Effector memory CD8-positive, alpha-beta T cell (primary cell): ENCODE results near the gene MFF.

Experiments
- ATAC-seq: fragments of 150-1000 bp; cut with Tn5 transposase; replicated peaks from 2 replicates; pipeline ENCODE4 v1.10.0; 2021; ENCODE audit warnings: mild to moderate bottlenecking, moderate library complexity
- DNase-seq, 3 experiments: peaks; one replicate each; pipeline ENCODE4 v3.0.0; 2021
- H3K27ac Mint-ChIP-seq, 2 donors: one replicate each; pipeline ENCODE4 v1.8.0; 2022; ENCODE audit warnings: mild to moderate bottlenecking in 2 of 2, mixed read lengths in 2 of 2, moderate library complexity in 2 of 2
- H3K27me3 Mint-ChIP-seq, 2 donors: one replicate each; pipeline ENCODE4 v1.8.0; 2022; ENCODE audit warnings: mixed read lengths in 2 of 2
- H3K36me3 Mint-ChIP-seq: one replicate; pipeline ENCODE4 v1.8.0; 2022; ENCODE audit warnings: mild to moderate bottlenecking, moderate library complexity, mixed read lengths; ENCODE audit not compliant: insufficient read depth
- H3K4me1 Mint-ChIP-seq, 2 donors: one replicate each; pipeline ENCODE4 v1.8.0; 2022; ENCODE audit warnings: low read depth in 2 of 2, mixed read lengths in 2 of 2
- H3K4me3 Mint-ChIP-seq, 2 donors: one replicate each; pipeline ENCODE4 v1.8.0; 2022; ENCODE audit warnings: mild to moderate bottlenecking in 2 of 2, mixed read lengths in 2 of 2, moderate library complexity in 2 of 2
- H3K9me3 Mint-ChIP-seq, 2 donors: one replicate each; pipeline ENCODE4 v1.8.0; 2022; ENCODE audit warnings: mixed read lengths in 2 of 2

MFF gene

GRCh38 chr2:227390468-227391256, 65.6 kb downstream of the MFF start:
- Mint-ChIP-seq H3K4me1 (peaks cover 0 to 4% of the 10 kb centered on the region in 2 donors), H3K27ac (no peak overlapping the region), H3K4me3 (no peak overlapping the region), H3K36me3 (no peaks in the 10 kb centered on the region), H3K27me3 (peaks cover 7 to 46% of the 10 kb centered on the region in 2 donors), H3K9me3 (no peaks in the 10 kb centered on the region)
- DNase-seq (no peak), ATAC-seq (no peak)

DNA sequence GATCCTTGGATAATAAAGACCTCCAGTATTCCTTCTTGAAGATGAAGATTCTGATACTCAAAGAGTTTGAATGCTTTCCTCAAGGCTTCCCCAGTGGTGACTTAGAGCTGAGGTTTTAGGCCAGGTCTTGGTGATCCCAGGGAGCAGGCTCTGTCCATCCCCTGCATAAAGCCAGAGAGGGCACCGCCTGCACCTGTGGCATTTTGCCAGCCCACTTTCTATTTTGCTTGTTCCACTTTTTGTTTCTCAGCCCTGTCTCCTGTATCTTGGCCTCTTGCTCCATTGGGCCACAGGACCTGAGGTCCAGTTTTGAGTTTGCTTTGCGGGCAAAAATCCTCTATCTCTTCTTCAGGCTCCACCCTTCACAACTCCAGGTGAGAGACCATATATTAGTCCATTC, 69.3 kb downstream of the MFF start:
- no peak overlapping the region for H3K4me3 Mint-ChIP-seq
- no peak for ATAC-seq
- no peak overlapping the region for H3K27ac Mint-ChIP-seq

GRCh38 chr2:227395556-227395955, 70.5 kb downstream of the MFF start:
- DNase-seq: no peak
- no peaks in the 10 kb centered on the region for H3K36me3 Mint-ChIP-seq
- no peak overlapping the region for H3K27ac Mint-ChIP-seq

More for the DNA sequence above, 69.3 kb downstream of the MFF start:
- Mint-ChIP-seq H3K4me1 (no peaks in the 10 kb centered on the region), H3K36me3 (no peaks in the 10 kb centered on the region), H3K9me3 (no peaks in the 10 kb centered on the region), H3K27me3 (peaks cover 0 to 41% of the 10 kb centered on the region in 2 donors)
- DNase-seq: no peak

DNA sequence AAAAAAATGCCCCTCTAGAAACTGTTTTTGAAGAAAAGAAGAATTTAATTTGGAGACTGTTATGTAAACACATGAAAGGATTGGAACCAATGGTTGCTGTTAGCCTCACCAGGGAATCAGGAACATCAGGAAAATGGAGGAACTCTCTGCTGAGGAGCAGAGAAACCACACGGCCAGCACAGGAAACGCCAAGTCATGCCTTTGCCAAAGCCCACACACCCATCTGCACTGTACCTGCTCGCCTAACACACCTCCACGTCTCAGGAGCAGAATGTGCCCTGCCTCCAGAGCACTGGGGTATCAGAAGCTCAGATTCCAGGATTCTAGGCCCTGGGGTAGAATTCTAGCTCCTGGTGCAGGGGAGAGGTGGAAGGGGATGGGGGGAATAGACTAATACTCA, 72.5 kb downstream of the MFF start:
- Mint-ChIP-seq H3K27ac (no peak overlapping the region), H3K27me3 (peaks cover 10 to 41% of the 10 kb centered on the region in 2 donors), H3K4me3 (no peak overlapping the region), H3K36me3 (no peaks in the 10 kb centered on the region), H3K4me1 (no peaks in the 10 kb centered on the region), H3K9me3 (no peaks in the 10 kb centered on the region)
- no peak for DNase-seq
- no peak for ATAC-seq

More at GRCh38 chr2:227395556-227395955, 70.5 kb downstream of the MFF start:
- no peaks in the 10 kb centered on the region for H3K4me1 Mint-ChIP-seq
- H3K27me3 Mint-ChIP-seq: peaks cover 0 to 44% of the 10 kb centered on the region in 2 donors
- H3K9me3 Mint-ChIP-seq: no peaks in the 10 kb centered on the region
- H3K4me3 Mint-ChIP-seq: no peak overlapping the region
- ATAC-seq: no peak

DNA sequence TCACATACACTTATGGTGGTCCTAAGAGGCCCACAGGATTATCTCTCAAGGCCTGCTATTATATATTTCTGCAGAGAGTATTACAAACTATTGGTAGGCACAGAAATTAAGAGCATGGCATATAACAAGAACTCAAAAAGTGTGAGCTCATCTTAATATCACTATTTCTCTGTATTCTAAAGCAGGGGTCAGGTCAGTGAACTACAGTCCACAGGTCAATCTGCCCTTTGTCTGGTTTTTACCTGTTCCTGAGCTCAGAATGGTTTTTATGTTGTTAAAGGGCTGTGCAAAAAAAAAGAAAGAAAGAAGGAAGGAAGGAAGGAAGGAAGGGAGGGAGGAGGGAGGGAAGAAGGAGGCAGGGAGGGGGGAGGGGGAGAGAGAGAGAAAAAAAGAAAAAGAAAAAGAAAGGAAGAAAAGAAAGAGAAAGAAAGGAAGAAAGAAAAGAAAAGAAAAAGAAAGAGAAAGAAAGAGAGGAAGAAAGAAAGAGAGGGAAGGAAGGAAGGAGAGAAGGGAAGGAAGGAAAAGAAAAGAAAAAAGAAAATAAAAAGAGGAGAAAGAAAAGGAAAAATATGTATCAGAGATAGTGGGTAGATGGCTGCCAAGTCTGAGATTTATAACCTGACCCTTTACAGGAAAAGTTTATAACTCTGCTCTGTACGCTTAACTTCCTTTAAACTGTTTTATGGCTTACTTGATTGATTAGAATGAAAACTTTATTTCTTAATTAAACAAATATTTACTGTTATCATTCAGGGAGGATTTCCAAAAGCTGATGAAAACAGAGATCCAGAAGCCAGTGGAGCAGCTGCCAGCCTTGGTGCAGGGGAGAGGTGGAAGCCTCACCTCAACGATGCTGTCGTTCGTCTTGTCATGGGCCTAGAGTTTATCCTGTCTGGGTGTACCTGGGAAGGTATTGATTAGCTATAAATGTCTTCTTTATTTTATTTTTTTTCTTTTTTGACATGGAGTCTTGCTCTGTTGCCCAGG, 73.9 kb downstream of the MFF start:
- H3K4me1 Mint-ChIP-seq: no peaks in the 10 kb centered on the region
- no peak overlapping the region for H3K27ac Mint-ChIP-seq
- H3K9me3 Mint-ChIP-seq: no peaks in the 10 kb centered on the region
- DNase-seq (no peak), ATAC-seq (no peak)
- peaks cover 10 to 36% of the 10 kb centered on the region in 2 donors for H3K27me3 Mint-ChIP-seq
- H3K36me3 Mint-ChIP-seq: no peaks in the 10 kb centered on the region
- H3K4me3 Mint-ChIP-seq: no peak overlapping the region

DNA sequence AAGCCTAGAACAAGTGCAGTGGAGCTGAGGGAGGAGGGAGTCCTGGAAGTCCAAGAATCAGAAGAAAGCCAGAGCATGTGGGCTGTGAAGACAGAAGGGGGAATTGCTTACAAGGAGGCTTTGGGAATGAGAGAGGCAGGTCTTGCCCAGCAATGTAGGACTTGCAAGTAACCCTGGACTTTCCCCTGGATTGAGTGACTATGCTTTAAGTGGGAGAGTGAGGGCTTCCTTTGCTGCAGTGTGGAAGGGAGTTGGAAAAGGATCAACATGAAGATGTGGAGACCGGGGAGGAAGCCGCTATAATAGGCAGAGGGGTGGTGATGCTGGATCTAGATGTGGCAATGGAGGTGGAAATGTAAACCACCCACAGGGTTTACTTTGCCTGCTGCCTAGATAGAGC, 76.5 kb downstream of the MFF start:
- H3K36me3 Mint-ChIP-seq: no peaks in the 10 kb centered on the region
- ATAC-seq (no peak), DNase-seq (no peak)
- no peak overlapping the region for H3K27ac Mint-ChIP-seq
- no peak overlapping the region for H3K4me3 Mint-ChIP-seq
- no peaks in the 10 kb centered on the region for H3K9me3 Mint-ChIP-seq
- H3K27me3 Mint-ChIP-seq: peaks cover 10 to 36% of the 10 kb centered on the region in 2 donors
- H3K4me1 Mint-ChIP-seq: peaks cover 0 to 9% of the 10 kb centered on the region in 2 donors

GRCh38 chr2:227402321-227402720, 77.3 kb downstream of the MFF start:
- peaks cover 0 to 9% of the 10 kb centered on the region in 2 donors for H3K4me1 Mint-ChIP-seq
- H3K9me3 Mint-ChIP-seq: no peaks in the 10 kb centered on the region
- ATAC-seq (no peak), DNase-seq (no peak)
- peaks cover 10 to 29% of the 10 kb centered on the region in 2 donors for H3K27me3 Mint-ChIP-seq
- no peak overlapping the region for H3K4me3 Mint-ChIP-seq
- no peak overlapping the region for H3K27ac Mint-ChIP-seq
- H3K36me3 Mint-ChIP-seq: no peaks in the 10 kb centered on the region

- DNase-seq: no peak
- Mint-ChIP-seq H3K4me1 (peaks cover 0 to 9% of the 10 kb centered on the region in 2 donors), H3K27ac (no peak overlapping the region), H3K36me3 (no peaks in the 10 kb centered on the region), H3K4me3 (no peak overlapping the region), H3K27me3 (peaks cover 10 to 32% of the 10 kb centered on the region in 2 donors), H3K9me3 (no peaks in the 10 kb centered on the region)
- ATAC-seq: no peak
Observed at GRCh38 chr2:227402959-227403358, 77.9 kb downstream of the MFF start.

- Mint-ChIP-seq H3K27ac (no peak overlapping the region), H3K4me3 (no peak overlapping the region), H3K36me3 (no peaks in the 10 kb centered on the region), H3K9me3 (no peaks in the 10 kb centered on the region), H3K27me3 (peaks cover 10 to 32% of the 10 kb centered on the region in 2 donors), H3K4me1 (peaks cover 0 to 9% of the 10 kb centered on the region in 2 donors)
- ATAC-seq: peak; percentile 24
- DNase-seq: no peak
Observed at GRCh38 chr2:227404585-227405271, 79.7 kb downstream of the MFF start.

DNA sequence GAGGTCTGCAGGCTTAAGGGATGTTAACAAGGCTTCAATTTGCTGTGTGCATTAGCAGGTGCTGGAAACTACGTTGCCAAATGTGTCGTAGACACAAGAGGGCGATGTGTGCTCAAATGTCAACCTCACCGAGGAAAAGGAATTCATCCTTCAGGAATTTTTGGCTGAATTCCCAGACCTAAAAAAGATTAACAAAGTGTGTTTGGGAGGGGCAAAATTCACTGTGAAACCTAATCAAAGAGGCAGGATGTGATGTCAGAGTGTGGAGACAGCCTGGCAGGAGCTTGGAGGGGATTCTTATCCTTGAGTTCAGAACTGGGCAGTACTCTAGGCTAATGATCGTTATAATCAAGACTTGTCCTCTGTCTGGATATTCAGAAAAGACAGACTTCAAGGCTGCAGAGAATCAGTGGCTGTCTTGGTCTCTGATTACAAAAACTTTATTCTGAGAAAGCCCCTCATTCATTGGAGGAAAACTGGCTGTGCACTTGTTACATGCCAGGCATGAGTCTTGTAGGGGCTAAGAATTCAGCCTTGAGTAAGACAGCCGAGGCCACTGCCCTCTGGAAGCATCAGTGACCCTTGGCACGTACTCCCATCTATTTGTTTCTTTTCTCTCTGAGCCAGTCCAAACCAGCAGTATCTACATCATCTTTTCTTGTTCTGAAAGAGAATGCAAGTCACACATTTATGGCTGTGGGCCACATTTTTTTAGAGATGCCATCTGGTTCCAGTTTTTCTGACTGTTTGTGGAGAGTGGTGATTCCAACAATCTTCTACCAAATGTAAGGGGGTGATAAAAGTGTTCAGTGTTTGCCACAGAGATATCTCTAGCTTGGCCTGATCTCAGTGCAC, 81.4 kb downstream of the MFF start:
- Mint-ChIP-seq H3K9me3 (no peaks in the 10 kb centered on the region), H3K27me3 (peaks cover 5 to 19% of the 10 kb centered on the region in 2 donors), H3K4me1 (peaks cover 0 to 9% of the 10 kb centered on the region in 2 donors), H3K4me3 (no peak overlapping the region), H3K36me3 (no peaks in the 10 kb centered on the region), H3K27ac (no peak overlapping the region)
- ATAC-seq (no peak), DNase-seq (no peak)
